HFF-Myc (cell line): ENCODE measurements around the gene APOF.

Source experiments
- DNase-seq: peaks from one replicate; pipeline ENCODE4 v3.0.0-alpha.2; 2011; ENCODE audit warnings: low read depth; ENCODE audit errors: extremely low read depth
- H3K4me3 ChIP-seq: replicated peaks from 2 replicates; pipeline ENCODE4 v1.5.1; 2011; ENCODE audit warnings: low read depth, mild to moderate bottlenecking, control low read depth, low read length
- TF ChIP-seq, protein P1 (sequence below): IDR thresholded peaks from 2 replicates; pipeline ENCODE4 v1.5.1; 2012; ENCODE audit warnings: mild to moderate bottlenecking, low read depth, low read length, control low read depth; ENCODE audit errors: missing control alignments

APOF gene

GRCh38 chr12:56311003-56311402, 51.7 kb downstream of the APOF start:
- TF ChIP-seq, protein P1, sequence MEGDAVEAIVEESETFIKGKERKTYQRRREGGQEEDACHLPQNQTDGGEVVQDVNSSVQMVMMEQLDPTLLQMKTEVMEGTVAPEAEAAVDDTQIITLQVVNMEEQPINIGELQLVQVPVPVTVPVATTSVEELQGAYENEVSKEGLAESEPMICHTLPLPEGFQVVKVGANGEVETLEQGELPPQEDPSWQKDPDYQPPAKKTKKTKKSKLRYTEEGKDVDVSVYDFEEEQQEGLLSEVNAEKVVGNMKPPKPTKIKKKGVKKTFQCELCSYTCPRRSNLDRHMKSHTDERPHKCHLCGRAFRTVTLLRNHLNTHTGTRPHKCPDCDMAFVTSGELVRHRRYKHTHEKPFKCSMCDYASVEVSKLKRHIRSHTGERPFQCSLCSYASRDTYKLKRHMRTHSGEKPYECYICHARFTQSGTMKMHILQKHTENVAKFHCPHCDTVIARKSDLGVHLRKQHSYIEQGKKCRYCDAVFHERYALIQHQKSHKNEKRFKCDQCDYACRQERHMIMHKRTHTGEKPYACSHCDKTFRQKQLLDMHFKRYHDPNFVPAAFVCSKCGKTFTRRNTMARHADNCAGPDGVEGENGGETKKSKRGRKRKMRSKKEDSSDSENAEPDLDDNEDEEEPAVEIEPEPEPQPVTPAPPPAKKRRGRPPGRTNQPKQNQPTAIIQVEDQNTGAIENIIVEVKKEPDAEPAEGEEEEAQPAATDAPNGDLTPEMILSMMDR = no peak
- no peak for DNase-seq
- H3K4me3 ChIP-seq = no peak overlapping the region
